Stimulated activated CD8-positive, alpha-beta memory T cell treated with anti-CD3 and anti-CD28 coated beads, Interleukin-15, amount 100 ng/mL, for 48 hours (primary cell): Measurements from ENCODE around the gene FNDC11.
"Not testable (repeated sequence)": the region's sequence is repeated elsewhere in the genome, so short reads cannot be mapped to it uniquely, and the experiment has no call there.

Experiments used
- DNase-seq, 2 donors: peaks; one replicate each; pipeline ENCODE4 v3.0.0-alpha.2; 2020; ENCODE audit warnings: low read depth in 2 of 2

The FNDC11 gene

DNA sequence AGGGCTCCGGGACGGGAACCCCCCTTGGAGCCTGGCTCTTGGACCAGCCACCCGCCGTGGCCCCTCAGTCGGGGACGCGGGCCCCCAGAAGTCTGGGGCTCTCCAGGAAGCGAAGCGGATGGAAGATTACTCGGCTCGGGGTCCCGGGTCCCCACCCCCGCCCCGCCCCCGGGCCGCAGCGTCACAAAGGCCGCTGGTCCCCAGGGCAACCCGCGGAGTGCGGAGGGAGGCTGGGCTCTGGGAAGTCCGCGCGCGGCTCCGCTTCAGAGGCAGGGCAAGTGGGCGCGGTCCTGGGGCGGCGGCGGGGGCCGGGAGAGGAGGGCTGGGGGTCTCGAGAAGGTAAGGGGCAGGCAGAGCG, at the start of gene FNDC11:
Gene FNDC11 (plus strand): TSS at position 227 of the 358 bp plus-strand sequence. CDS start 1,505 bp downstream, outside the sequence.
- DNase-seq = no peak

DNA sequence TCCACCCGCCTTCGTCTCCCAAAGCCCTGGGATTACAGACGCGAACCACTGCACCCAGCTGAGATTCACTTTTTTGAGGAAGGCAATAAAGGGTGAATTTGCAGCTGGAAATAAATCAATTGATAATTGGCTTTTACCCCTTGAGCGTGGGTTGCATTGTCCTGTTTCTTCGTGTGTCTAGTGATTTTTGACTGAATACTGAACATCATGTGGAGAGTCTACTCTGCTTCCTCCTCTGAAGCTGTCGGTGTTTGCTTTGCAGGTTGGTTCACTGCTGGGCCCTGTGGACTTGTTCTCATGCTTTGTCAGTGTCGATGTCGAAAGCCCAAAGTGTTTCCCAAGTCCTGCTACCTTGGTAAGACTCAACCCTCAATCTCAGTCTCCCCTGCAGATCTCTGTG, 49.3 kb upstream of the FNDC11 start:
- DNase-seq = no peak

- no peak for DNase-seq
These were observed 48.7 kb upstream of the FNDC11 start for GRCh38 chr20:63505281-63505680.

GRCh38 chr20:63505723-63506122, 48.2 kb upstream of the FNDC11 start:
- no peak for DNase-seq

DNA sequence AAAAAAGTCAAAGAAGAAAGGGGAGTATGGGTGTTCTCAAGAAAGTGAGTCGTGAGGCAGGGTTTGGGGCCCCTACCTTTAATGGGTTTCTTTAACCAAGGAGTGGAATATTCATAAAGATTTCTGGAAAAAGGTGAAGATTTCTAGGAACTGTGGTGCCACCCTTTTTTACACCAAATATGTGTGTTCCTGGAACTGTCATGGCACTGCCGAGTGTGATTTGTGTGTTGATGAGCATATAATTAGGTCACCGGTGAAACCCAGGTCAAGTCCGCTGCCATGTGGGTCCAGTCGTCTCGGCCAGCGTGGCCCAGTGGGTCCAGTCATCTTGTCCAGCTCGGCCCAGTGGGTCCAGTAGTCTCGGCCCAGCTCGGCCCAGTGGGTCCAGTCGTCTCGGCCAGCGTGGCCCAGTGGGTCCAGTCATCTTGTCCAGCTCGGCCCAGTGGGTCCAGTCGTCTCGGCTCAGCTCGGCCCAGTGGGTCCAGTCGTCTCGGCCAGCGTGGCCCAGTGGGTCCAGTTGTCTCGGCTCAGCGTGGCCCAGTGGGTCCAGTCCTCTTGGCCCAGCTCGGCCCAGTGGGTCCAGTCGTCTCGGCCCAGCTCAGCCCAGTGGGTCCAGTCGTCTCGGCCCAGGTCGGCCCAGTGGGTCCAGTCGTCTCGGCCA, 46.7 kb upstream of the FNDC11 start:
- DNase-seq = no peak

GRCh38 chr20:63508072-63508768, 45.7 kb upstream of the FNDC11 start:
- DNase-seq = no peak

GRCh38 chr20:63509088-63509564, 44.8 kb upstream of the FNDC11 start:
- DNase-seq = no peak

DNA sequence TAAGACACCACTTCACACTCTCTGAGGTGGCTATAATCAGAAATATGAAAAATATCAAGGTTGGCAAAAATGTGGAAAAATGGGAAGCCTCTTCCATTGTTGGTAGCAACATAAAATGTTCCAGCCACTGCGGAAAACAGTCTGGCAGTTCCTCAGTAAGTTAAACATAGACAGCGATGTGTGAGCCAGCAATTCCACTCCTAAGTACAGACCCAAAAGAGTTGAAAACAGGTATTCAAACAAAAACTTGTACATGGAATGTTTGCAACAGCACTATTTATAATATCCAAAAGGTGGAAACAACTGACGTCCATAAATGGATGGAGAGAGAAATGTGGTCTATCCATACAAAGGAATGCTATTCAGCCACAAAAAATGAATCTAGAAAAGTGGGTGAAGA, 40.8 kb upstream of the FNDC11 start:
- DNase-seq = no peak

- not testable (repeated sequence) for DNase-seq
These were observed 39.4 kb upstream of the FNDC11 start for GRCh38 chr20:63514520-63514919.

DNA sequence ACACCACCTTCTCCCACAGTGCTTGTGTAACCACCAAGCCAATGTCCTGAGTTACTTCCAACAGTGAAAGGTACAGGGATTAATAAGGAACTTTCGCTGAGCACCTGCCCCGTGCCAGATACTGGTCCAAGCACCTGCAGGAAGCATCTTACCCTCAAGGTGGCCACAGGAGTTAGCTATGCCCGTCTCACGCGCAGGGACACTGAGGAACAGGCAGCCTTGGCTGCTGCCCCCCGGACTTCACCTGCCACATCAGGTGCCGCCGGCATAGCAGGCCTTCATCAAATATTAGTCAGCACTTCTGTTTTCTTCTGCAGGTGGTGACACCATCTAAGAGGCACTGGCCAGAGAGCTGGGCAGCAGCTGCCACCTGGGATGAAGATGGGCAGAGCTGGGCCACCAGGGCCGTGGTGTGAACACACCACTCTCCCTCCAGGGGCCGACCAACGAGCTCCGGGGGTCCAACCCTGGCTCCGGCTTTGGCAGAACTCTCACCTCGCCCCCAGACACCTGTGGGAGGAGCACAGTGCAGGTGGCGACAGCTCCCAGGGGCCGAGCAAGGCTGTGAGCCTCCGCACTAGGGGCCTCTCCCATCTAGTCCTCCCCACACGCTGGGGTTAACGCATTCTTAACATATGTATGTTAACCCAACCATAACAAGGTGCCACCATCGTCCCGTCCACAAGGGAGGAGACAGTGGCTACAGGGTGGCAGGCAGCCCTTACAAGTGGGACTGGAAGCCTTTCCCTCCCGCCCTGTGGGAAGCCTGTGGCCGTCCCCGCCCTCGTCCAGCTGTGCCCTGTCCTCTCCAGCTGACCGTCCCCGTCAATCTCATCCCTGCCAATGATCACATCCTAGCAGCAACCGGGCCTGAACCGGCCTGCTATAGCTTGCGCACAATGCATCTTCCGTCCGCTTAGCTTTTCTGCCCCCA, 36.3 kb upstream of the FNDC11 start:
- no peak for DNase-seq

DNA sequence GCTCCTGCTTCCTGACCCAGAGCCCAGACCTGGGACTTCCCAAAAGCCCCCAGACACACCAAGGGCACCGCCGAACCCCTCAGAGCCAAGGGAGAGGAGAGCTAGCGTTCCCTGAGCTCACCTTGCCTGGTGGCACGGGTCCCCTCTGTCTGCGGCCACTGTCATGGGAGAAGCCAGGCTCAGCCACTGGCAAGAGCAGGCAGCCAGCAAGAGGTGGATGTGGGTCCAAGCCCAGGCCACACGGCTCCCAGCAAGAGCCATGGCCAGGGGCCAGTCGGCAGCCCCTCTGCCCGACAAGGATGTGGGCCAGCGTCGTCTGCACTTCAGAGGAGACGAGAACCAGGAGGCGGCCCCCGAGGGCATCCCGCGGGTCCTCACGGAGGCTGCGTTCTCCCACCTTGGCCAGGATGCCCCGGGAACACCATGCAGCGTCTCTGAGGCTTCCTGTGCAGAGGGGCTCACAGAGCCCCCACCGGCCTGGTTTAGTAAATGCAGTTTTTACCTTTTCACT, 35.6 kb upstream of the FNDC11 start:
- DNase-seq = no peak

GRCh38 chr20:63518946-63519667, 34.9 kb upstream of the FNDC11 start:
- DNase-seq = no peak

GRCh38 chr20:63519668-63520503, 34.1 kb upstream of the FNDC11 start:
- peak; percentile 48 to 49 for DNase-seq

DNA sequence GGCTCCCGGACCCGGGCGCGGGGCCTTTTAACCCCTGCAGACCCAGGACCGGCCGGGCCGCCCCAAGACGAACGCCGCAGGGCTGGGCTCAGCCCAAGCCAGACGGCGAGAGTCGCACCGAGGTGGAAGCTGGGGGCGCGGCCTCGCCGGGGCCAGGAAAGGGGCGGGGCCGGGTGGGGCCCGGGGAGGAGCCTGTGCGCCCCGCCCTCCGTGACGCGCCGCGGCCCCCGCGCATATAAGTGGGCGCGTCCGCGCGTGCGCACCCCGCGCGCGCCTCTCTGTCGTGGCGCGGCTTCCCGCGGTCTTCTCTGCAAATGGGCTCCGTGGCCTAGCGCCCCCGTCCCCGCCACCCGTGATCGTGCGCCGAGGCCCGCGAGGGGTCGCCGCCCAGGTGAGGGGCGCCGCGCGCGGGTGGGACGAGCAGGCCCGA, 33.4 kb upstream of the FNDC11 start, which contains the start of gene PPDPF:
Gene PPDPF (plus strand): TSS at position 262 of the 430 bp plus-strand sequence. CDS start 544 bp downstream, outside the sequence.
- peak; percentile 71 to 72 for DNase-seq

DNA sequence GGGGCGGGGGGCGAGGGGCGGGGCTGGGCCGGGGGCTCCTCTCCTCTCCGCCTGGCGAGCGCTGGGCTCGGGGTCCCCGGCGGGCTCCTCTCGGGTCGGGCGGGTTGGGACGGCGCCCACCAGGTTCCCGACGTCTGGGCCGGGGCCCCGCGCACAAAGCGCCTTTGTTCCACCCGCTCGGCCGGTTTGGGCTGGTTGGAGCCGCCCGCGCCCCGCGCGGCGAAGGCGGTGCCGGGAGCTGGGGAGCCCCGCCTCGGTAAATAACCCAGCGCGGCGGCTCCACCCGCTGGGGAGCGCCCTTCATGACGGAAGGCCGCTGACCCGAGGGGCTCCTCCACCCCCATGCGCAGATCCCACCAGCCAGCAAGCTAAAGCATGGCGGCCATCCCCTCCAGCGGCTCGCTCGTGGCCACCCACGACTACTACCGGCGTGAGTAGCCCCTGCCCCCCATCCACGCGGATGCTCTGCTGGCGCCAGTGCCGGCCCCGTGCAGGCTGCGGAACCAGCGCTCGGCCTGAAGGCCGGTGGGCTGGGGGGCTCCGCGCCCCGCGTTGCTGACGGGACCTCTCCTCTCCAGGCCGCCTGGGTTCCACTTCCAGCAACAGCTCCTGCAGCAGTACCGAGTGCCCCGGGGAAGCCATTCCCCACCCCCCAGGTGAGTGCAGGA, 32.9 kb upstream of the FNDC11 start:
- peak; percentile 49 to 59 for DNase-seq

- no peak for DNase-seq
These were observed 32.4 kb upstream of the FNDC11 start for GRCh38 chr20:63521602-63522001.

DNA sequence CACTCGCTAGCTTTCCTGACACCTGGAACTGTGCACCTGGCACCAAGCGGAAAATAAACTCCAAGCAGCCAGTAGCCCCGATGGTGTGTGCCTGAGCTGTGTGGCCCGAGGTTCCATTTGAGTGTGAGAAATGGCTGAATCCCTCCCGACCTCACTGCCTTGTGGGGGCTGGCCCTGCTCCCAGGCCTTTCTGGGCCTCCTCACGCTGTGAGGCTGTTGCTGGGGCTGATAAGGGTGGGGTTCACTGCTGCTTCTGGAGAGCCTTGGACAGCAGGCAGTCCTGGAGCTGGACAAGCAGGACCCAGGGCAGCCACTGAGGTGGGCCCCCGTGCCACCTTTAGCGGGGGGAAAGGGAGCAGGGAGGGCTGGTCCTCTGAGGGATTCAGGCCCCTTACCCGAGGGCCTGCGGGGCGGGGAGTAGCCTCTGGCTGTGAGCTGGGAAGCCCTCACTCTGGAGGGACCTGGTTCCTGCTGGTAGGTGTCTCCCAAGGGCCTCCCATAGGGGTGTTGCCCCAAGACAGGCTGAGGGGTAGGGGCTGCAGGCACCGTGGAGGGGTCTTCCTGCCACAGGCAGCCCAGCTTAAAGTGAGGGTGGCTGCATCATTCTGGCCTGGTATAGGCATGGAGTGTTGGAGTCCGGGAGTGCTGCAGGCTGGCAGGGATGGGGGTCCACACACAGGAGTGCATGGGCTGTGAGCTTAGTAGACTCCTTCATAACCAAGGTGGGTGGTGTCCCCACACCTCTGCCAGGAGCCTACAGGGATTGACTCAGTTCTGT, 31.7 kb upstream of the FNDC11 start:
- no peak for DNase-seq

DNA sequence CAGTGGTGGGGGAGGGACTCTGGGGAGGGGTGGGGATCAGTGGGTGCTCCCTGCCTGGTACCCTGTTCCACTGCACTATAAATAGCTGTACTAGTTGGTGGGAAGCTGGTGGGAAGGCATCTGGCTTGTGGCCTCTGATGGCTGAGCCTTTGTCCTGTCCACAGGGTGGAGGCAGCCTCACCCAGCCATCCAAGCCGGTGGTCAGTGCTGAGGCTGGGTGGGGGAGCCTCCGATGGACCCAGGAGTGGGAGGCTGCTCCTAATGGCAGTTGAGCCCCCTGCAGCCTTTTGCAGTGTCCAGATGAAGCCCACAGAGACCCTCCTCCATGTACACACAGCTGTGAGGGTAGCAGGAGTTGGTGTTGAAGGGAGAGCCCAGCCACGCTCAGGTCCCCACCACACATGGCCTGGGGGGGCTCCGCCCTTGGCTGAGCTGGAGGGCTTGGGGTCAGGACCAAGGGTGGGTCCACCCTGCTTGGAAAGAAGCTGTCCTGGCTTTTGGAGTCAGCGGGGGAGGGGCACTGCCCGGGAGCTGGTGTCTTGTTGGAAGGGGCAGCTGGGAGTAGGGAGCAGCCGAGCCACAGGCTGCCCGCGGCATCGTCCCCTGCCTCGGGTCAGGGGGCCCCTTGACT, 30.9 kb upstream of the FNDC11 start:
- DNase-seq = no peak
